ENCODE data around the gene PLEKHF1. TPM values are rescaled to one million over a fixed set of nuclear protein-coding genes. Genes with fewer than 3 reads are reported as not detected.

The PLEKHF1 gene
- total and polyA plus RNA-seq, 2 of the 8 experiments (the other 6 are each of a cell fraction or from before 2014, with no cell fraction given), result 11.1 to 18.4 TPM

DNA sequence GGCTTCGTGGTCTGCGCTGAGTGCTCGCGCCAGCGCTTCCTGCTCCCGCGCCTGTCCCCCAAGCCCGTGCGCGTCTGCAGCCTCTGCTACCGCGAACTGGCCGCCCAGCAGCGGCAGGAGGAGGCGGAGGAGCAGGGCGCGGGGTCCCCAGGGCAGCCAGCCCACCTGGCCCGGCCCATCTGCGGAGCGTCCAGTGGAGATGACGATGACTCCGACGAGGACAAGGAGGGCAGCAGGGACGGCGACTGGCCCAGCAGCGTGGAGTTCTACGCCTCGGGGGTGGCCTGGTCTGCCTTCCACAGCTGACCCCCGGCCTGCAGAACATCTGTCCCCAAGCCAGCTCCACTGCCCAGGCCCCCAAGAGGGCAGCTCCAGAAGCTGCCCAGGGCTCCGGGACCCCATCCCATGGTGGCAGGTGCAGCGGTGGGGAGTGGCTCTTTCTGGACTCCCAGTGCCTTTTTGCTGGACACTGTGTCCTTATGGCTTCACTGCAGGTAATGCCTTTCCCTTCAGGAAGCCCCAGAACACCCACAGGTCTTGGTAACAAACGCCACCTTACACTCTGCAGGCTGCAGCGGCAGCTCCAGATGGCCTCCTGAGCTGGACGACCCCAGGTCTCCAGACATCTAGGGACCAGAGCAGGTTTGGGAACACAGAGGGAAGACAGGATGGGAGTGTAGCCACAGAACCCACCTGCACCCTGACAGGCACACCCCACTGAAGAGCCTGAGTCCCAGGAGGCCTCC is 9.3 kb downstream of the PLEKHF1 start (continued):
- TF ChIP-seq, protein P1, sequence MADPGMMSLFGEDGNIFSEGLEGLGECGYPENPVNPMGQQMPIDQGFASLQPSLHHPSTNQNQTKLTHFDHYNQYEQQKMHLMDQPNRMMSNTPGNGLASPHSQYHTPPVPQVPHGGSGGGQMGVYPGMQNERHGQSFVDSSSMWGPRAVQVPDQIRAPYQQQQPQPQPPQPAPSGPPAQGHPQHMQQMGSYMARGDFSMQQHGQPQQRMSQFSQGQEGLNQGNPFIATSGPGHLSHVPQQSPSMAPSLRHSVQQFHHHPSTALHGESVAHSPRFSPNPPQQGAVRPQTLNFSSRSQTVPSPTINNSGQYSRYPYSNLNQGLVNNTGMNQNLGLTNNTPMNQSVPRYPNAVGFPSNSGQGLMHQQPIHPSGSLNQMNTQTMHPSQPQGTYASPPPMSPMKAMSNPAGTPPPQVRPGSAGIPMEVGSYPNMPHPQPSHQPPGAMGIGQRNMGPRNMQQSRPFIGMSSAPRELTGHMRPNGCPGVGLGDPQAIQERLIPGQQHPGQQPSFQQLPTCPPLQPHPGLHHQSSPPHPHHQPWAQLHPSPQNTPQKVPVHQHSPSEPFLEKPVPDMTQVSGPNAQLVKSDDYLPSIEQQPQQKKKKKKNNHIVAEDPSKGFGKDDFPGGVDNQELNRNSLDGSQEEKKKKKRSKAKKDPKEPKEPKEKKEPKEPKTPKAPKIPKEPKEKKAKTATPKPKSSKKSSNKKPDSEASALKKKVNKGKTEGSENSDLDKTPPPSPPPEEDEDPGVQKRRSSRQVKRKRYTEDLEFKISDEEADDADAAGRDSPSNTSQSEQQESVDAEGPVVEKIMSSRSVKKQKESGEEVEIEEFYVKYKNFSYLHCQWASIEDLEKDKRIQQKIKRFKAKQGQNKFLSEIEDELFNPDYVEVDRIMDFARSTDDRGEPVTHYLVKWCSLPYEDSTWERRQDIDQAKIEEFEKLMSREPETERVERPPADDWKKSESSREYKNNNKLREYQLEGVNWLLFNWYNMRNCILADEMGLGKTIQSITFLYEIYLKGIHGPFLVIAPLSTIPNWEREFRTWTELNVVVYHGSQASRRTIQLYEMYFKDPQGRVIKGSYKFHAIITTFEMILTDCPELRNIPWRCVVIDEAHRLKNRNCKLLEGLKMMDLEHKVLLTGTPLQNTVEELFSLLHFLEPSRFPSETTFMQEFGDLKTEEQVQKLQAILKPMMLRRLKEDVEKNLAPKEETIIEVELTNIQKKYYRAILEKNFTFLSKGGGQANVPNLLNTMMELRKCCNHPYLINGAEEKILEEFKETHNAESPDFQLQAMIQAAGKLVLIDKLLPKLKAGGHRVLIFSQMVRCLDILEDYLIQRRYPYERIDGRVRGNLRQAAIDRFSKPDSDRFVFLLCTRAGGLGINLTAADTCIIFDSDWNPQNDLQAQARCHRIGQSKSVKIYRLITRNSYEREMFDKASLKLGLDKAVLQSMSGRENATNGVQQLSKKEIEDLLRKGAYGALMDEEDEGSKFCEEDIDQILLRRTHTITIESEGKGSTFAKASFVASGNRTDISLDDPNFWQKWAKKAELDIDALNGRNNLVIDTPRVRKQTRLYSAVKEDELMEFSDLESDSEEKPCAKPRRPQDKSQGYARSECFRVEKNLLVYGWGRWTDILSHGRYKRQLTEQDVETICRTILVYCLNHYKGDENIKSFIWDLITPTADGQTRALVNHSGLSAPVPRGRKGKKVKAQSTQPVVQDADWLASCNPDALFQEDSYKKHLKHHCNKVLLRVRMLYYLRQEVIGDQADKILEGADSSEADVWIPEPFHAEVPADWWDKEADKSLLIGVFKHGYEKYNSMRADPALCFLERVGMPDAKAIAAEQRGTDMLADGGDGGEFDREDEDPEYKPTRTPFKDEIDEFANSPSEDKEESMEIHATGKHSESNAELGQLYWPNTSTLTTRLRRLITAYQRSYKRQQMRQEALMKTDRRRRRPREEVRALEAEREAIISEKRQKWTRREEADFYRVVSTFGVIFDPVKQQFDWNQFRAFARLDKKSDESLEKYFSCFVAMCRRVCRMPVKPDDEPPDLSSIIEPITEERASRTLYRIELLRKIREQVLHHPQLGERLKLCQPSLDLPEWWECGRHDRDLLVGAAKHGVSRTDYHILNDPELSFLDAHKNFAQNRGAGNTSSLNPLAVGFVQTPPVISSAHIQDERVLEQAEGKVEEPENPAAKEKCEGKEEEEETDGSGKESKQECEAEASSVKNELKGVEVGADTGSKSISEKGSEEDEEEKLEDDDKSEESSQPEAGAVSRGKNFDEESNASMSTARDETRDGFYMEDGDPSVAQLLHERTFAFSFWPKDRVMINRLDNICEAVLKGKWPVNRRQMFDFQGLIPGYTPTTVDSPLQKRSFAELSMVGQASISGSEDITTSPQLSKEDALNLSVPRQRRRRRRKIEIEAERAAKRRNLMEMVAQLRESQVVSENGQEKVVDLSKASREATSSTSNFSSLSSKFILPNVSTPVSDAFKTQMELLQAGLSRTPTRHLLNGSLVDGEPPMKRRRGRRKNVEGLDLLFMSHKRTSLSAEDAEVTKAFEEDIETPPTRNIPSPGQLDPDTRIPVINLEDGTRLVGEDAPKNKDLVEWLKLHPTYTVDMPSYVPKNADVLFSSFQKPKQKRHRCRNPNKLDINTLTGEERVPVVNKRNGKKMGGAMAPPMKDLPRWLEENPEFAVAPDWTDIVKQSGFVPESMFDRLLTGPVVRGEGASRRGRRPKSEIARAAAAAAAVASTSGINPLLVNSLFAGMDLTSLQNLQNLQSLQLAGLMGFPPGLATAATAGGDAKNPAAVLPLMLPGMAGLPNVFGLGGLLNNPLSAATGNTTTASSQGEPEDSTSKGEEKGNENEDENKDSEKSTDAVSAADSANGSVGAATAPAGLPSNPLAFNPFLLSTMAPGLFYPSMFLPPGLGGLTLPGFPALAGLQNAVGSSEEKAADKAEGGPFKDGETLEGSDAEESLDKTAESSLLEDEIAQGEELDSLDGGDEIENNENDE (IDR thresholded peaks at IDR 0.05; ENCODE audit: insufficient replicate concordance, low read length), result no peak
- TF ChIP-seq, protein P2, sequence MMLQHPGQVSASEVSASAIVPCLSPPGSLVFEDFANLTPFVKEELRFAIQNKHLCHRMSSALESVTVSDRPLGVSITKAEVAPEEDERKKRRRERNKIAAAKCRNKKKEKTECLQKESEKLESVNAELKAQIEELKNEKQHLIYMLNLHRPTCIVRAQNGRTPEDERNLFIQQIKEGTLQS (IDR thresholded peaks at IDR 0.05; ENCODE audit: insufficient read depth, low read depth, low read length), result no peak
- no peak for TF ChIP-seq POU5F1 (IDR thresholded peaks at IDR 0.05; ENCODE audit: low read depth, low read length)
- no peak for TF ChIP-seq CEBPB (IDR thresholded peaks at IDR 0.05; ENCODE audit: low read depth, low read length)
- TF ChIP-seq BRCA1 (IDR thresholded peaks at IDR 0.05; ENCODE audit: low read depth, low read length), result no peak
- TF ChIP-seq CREB1 (IDR thresholded peaks at IDR 0.05), result no peak
- TF ChIP-seq, protein P3, sequence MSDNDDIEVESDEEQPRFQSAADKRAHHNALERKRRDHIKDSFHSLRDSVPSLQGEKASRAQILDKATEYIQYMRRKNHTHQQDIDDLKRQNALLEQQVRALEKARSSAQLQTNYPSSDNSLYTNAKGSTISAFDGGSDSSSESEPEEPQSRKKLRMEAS (IDR thresholded peaks at IDR 0.05), result no peak
- TF ChIP-seq SIN3A (conservative IDR thresholded peaks at IDR 0.05 in 1 of 2, IDR thresholded peaks at IDR 0.05 in 1 of 2; ENCODE audit: low read depth in 1 of 2, low read length in 2 of 2), result no peak
- no peak for TF ChIP-seq EZH2 (IDR thresholded peaks at IDR 0.05; ENCODE audit: low read depth, low read length, severe bottlenecking)

All from H1 (cell line).